GF-D8 (cell line): ENCODE results near the gene SCPEP1.

Experiments
- DNase-seq: peaks from one replicate; lab custom pipeline; 2025; lab: John Stamatoyannopoulos, UW

Gene SCPEP1

DNA sequence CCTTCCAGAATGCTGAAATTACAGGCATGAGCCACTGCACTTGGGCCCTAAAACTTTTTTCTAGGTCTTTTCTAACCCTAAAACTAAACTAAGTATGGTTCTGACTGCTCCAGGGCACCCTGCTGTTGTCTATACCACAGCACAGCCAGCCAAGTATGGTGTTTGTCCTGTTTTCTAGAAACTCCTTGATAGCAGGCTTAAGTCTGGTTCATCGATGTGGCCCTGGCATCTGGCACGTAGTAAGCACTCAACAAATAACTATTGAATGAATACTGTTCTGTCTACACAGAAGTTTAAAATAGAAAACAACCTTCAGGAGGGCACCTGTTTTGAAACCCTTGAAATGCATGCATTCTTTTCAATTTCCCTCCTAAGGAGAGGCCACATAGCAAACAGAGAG, 62.6 kb downstream of the SCPEP1 start:
- no peak for DNase-seq

DNA sequence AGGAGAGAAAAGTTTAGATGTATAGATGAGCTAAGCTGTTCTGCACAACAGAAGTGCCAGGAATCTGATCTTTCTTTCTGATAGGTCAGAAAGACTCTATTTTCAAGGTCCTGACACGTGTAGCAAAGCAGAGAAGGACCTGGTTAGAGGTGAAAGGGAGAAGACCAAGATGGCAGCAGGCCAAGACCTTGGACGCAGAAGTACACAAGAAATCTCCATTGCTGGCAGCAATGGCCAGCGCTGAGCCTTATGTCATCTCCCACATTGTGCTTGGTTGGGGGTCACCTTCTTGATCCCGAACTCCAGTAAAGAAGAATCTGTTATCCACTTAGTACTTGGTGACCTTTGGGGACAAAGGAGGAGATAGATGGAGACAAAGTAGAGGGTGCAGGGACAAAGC, 65.3 kb downstream of the SCPEP1 start:
- DNase-seq = no peak

DNA sequence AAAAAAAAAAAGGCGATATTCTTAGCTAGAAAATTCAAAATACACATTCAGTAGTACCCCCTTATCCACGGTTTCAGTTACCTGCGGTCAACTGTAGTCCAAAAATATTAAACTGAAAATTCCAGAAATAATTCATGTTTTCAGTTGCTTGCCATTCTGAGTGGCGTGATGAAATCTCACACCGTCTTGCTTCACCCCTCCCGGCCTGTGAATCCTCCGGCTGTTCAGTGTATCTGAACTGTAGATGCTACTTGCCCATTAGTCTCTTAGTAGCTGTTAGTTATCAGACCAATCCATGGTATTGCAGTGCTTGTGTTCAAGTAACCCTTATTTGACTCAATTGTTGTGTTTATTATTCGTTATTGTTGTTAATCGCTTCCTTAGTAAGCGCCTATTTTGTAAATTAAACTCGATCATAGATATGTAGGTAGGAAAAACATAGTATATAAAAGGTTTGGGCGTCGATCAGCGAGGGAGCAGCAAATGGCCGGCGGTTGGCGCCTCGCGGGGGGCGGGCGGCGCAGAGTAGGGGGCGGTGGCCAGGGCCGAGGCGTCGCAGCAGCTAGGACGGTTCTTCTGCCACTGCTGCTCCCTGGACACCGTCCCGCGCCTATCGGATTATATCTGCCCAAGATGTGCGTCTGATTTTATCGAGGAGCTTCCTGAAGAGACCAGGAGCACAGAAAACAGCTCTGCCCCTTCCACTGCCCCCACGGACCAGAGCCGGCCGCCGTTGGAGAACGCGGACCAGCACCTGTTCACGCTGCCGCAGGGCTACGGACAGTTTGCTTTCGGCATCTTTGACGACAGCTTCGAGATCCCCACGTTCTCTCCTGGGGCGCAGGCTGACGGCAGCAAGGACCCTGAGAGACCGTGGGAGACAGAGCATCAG, 67.3 kb downstream of the SCPEP1 start:
- DNase-seq = no peak

DNA sequence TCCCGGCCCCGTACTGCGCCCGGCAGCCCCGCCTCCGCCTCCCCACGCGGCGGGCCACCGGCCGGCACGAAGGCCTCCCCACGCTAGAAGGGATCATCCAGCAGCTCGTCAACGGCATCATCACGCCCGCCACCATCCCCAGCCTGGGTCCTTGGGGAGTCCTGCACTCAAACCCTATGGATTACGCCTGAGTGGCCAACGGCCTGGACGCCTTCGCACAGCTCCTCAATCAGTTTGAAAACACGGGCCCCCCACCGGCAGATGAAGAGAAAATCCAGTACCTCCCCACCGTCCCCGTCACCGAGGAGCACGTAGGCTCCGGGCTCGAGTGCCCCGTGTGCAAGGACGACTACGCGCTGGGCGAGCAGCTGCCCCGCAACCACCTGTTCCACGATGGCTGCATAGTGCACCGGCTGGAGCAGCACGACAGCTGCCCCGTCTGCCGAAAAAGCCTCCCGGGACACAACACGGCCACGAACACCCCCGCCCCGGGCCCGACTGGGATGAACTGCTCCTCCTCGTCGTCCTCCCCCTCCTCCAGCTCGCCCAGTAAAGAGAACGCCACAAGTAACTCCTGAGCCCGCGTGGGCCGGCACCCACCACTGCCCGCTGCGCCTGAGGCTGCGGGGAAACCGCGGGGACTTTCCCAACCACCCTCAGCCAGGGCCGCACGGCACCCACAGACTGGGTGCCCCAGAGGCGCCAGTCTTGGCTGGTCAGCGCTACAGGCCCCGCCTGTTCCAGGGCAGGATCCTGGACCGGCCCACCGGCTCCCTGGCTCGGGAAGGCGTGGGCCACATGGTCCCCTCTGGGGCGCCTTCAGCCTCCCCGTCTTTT, 68.2 kb downstream of the SCPEP1 start:
- no peak for DNase-seq

DNA sequence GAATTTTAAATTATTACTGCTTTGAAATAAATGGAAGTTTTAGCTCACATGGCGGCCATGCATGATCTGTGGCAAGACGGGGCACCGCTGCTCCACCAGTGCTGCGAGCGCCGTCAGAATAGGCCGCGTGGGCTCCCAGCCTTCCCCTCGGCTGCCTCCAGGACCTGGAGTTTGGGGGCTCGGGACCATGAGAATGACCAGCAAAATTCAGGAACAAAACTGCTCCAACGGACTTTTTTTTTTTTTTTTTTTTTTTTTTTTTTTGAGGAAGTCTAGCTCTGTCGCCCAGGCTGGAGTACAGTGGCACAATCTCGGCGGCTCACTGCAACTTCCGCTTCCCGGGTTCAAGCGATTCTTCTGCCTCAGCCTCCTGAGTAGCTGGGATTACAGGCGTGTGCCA, 68.8 kb downstream of the SCPEP1 start:
- DNase-seq = no peak

DNA sequence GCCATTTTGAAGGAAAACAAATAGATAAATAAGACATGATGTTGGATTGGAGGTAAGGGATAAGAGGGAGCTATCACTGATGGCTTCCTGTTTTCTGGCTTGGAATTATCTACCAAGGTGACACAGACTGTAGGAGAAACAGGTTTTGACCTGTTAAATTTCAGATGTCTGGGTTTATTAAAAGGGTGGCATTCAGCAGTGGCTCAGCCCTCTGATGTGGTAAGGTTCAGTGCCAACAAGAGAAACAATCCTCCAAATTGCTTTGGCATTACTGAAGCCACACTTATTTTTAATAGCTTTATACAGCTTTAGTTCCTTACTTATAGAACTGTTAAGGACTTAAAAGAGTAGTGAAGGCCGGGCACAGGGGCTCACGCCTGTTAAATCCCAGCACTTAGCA, 70.2 kb downstream of the SCPEP1 start:
- DNase-seq = no peak

DNA sequence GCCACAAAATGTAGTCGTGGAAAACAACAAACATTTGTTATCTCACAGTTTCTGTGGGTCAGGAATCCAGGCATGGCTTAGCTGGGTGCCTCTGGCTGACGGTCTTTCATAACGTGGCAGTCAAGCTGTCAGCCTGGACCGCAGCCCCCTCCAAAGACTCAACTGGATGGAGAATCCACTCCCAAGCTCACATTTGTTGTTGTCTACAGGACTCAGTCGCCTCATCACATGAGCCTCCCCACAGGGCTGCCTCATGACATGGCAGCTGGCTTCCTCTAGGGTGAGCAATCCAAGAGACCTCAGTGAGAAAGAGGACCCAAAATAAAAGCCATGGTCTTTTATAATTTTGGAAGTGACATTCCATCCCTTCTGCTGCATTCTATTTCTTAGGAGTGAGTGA, 72.4 kb downstream of the SCPEP1 start:
- DNase-seq = no peak

DNA sequence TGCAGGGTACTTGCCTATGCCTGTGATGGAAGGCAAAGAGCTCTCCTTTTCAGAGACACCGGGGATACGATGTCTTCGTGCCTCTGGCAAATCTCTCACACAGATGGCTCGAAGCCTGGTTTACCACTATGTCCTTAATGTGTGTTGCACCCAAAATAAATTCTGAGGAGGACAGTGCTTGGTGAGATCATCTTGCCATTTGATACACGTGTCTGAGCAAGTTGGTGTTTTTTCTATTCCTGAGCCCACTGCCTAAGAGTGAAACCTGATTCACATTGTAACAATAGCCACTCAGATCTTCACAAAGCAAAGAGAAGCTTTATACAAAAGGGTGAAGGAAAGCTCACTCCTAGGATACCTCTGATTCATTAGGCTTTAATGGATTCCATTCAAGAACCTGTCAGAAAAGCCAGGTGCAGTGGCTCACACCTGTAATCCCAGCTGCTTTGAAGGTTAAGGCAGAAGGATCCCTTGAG, 74.0 kb downstream of the SCPEP1 start:
- no peak for DNase-seq
